Ecto neural progenitor cell (in vitro differentiated cells): ENCODE data around the gene SGPP2.
"Not testable (repeated sequence)": the region's sequence is repeated elsewhere in the genome, so short reads cannot be mapped to it uniquely, and the experiment has no call there.

Experiments used
- DNase-seq: peaks from one replicate; pipeline ENCODE4 v3.0.0-alpha.2; 2018; ENCODE audit warnings: low spot score

Gene SGPP2

GRCh38 chr2:222576171-222577081, 152.1 kb downstream of the SGPP2 start:
- DNase-seq = no peak

DNA sequence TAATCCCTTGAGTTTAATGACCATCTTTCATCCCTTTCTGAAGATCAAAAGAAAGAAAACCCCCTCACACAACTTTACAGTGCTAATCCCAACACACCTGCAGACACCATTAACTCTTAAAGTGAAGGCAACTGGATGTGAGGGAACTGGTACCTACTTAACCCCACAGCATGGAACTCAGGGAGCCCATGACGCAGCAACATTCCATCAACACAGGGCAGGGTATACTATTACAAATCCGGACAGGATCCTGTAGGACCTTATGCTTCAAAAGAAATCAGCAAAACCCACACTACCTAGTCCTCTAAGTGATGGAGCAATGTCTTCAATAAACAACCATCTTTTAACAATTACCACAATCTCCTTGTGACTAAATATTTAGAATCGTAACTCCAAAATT, 153.0 kb downstream of the SGPP2 start:
- no peak for DNase-seq

- DNase-seq = no peak
Observed at GRCh38 chr2:222582928-222583327, 158.6 kb downstream of the SGPP2 start.

- DNase-seq = not testable (repeated sequence)
Observed at GRCh38 chr2:222584589-222584988, 160.2 kb downstream of the SGPP2 start.

GRCh38 chr2:222591661-222592060, 167.3 kb downstream of the SGPP2 start:
- no peak for DNase-seq

- no peak for DNase-seq
Observed at GRCh38 chr2:222592176-222592575, 167.8 kb downstream of the SGPP2 start.

GRCh38 chr2:222594679-222595078, 170.3 kb downstream of the SGPP2 start:
- no peak for DNase-seq

DNA sequence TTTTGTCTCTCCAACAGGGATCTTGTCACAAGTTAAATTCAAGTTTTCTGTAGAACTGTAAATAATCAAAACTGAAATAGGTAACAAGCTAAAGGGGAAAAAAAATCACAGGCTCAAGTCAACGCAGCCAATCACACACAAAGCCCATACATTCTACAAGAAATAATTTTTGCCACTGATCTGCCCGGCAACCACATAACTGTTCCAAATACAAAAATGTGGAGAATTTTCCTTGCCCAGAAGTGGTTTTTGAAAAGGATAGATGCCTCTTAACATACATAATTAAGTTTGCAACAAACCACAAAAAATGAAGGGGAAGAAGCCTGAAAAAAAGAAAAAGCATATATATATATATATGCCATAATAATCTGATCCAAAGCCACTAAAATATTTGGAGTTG, 171.2 kb downstream of the SGPP2 start:
- DNase-seq = no peak

- no peak for DNase-seq
Observed at GRCh38 chr2:222598611-222599010, 174.3 kb downstream of the SGPP2 start.

DNA sequence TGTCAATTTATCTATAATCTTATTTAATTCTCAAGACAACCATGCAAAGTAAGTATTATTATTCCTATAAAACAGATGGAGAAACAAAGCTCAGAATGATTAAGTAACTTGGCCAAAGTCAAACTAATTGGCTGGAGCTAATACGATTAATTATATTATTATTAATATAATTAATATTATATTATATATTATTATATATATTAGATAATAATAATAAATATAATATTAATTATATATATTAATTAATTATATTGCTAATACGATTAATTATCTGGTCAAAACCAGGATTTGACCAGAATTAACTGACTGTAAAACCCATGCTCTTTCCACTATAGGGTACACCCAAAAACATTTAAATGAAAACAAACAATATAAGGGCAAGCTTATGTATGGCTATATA, 179.2 kb downstream of the SGPP2 start:
- DNase-seq = no peak

DNA sequence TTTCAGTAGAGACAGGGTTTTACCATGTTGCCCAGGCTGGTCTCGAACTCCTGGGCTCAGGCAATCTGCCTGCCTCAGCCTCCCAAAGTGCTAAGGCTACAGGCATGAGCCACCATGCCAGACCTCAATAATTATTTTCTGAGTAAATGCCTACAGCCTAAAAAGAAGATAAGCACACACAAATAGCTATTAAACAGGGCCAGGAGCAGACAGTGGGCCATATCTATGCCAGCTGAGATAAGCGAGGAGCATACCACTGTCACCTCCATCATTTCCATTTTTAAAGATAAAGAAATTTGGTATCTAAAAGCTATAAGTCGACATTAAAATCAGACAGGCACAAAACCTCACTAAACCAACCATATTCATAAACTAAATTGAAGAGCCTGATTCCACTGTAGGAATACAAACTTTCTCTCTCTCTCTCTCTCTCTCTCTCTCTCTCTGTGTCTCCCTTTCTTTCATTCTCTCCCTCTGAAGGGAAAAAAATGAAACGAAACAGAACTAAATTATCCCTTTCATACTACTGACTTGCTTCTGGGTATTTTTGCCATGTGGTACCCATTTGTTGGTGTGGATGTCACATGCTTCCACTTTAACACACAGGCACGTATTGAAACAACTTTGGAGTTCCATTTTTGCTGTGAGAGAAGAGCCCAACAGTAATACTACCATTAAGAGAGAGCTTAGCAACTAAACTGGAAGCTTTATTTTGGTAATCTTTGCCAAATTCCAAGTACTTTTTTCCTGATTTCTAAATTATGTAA, 180.6 kb downstream of the SGPP2 start:
- no peak for DNase-seq

DNA sequence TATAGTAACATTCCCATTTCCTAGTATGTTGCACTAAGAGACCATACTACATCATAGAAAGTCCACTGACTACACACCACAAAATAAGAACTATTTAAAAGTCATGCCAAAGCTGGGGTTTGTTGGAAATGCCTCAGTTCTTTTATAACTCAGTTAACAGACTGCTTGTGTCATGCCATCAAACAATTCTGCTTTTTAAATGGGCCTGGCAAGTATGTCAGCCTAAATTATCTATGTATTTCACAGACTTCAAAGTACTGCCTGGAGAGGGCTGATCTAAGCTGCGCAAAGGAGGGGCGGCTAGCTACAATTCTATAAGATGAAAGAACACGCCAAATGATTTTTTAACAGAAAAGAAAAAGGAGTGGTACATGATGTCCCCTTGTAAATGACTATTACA, 182.0 kb downstream of the SGPP2 start:
- no peak for DNase-seq

DNA sequence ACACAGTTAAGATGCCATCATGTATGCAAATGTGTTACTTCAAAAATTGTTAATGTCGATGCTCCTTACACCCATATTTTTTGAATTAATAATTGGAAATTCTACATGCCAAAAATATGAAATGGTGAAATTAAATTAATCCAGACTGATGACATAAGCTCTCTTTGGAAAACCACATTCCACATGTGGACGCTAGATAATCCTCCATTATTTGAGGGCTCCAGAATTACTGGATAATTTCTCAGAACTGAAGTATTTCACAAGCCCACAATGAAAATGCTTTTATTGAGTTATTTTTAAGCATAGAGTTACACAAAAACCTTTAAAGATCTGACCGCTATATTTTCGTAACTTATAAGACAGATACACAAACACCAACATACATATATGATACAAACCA, 183.7 kb downstream of the SGPP2 start:
- no peak for DNase-seq

- no peak for DNase-seq
Observed at GRCh38 chr2:222609381-222609780, 185.0 kb downstream of the SGPP2 start.
